ENCODE results near the gene PLEKHG4B. TPM values are rescaled to one million over a fixed set of nuclear protein-coding genes. Genes with fewer than 3 reads are reported as not detected.
"Not testable (repeated sequence)": the region's sequence is repeated elsewhere in the genome, so short reads cannot be mapped to it uniquely, and the experiment has no call there.

Gene PLEKHG4B
- total and polyA plus RNA-seq, 4 donors, result under 0.01 to 0.05 (median 0.01) TPM; not detected in 1

- TF ChIP-seq, protein P1, sequence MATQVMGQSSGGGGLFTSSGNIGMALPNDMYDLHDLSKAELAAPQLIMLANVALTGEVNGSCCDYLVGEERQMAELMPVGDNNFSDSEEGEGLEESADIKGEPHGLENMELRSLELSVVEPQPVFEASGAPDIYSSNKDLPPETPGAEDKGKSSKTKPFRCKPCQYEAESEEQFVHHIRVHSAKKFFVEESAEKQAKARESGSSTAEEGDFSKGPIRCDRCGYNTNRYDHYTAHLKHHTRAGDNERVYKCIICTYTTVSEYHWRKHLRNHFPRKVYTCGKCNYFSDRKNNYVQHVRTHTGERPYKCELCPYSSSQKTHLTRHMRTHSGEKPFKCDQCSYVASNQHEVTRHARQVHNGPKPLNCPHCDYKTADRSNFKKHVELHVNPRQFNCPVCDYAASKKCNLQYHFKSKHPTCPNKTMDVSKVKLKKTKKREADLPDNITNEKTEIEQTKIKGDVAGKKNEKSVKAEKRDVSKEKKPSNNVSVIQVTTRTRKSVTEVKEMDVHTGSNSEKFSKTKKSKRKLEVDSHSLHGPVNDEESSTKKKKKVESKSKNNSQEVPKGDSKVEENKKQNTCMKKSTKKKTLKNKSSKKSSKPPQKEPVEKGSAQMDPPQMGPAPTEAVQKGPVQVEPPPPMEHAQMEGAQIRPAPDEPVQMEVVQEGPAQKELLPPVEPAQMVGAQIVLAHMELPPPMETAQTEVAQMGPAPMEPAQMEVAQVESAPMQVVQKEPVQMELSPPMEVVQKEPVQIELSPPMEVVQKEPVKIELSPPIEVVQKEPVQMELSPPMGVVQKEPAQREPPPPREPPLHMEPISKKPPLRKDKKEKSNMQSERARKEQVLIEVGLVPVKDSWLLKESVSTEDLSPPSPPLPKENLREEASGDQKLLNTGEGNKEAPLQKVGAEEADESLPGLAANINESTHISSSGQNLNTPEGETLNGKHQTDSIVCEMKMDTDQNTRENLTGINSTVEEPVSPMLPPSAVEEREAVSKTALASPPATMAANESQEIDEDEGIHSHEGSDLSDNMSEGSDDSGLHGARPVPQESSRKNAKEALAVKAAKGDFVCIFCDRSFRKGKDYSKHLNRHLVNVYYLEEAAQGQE (IDR thresholded peaks at IDR 0.05), result no peak
- no peak for TF ChIP-seq HNF4A (conservative IDR thresholded peaks at IDR 0.05)
- no peak for TF ChIP-seq JUND (IDR thresholded peaks at IDR 0.05)
- TF ChIP-seq GABPA (IDR thresholded peaks at IDR 0.05 in 1 of 2, conservative IDR thresholded peaks at IDR 0.05 in 1 of 2), result no peak
- TF ChIP-seq ATF3 (IDR thresholded peaks at IDR 0.05), result no peak
- TF ChIP-seq NR2F2 (IDR thresholded peaks at IDR 0.05), result no peak
- no peak for TF ChIP-seq FOXA2 (IDR thresholded peaks at IDR 0.05)
- TF ChIP-seq RXRA (IDR thresholded peaks at IDR 0.05), result no peak
- no peak for TF ChIP-seq RAD21 (IDR thresholded peaks at IDR 0.05)
Observed at GRCh38 chr5:164244-164643, 72.3 kb downstream of the PLEKHG4B start (continued).

DNA sequence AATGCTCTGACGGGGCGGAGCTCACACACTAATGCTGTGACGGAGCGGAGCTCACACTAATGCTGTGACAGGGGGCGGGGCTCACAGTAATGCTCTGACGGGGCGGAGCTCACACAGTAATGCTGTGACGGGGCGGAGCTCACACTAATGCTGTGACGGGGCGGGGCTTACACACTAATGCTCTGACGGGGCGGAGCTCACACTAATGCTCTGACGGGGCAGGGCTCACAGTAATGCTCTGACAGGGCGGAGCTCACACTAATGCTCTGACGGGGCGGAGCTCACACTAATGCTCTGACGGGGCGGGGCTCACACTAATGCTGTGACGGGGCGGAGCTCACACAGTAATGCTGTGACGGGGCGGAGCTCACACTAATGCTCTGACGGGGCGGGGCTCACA, 72.8 kb downstream of the PLEKHG4B start:
- not testable (repeated sequence) for H3K9ac ChIP-seq (ENCODE audit: low read depth in 1 of 2, low read length in 2 of 2); H3K27ac ChIP-seq (ENCODE audit: low read depth in 1 of 2, low read length in 2 of 2); H3K27me3 ChIP-seq (ENCODE audit: control insufficient read depth in 4 of 4, insufficient read depth in 4 of 4, low read length in 3 of 4); H3K36me3 ChIP-seq (ENCODE audit: control insufficient read depth in 4 of 4, insufficient read depth in 3 of 4, low read depth in 1 of 4, low read length in 3 of 4); H3K9me3 ChIP-seq (ENCODE audit: control insufficient read depth in 4 of 4, low read length in 3 of 4); DNase-seq (ENCODE audit: low spot score); H3K4me1 ChIP-seq (ENCODE audit: control insufficient read depth in 4 of 4, insufficient read depth in 4 of 4, low read length in 3 of 4); H3K4me3 ChIP-seq (ENCODE audit: low read depth in 1 of 3, low read length in 3 of 3)
- WGBS, result 92% methylated on average over 25 of the region's 25 CpGs

- H3K36me3 ChIP-seq (ENCODE audit: control insufficient read depth in 4 of 4, insufficient read depth in 3 of 4, low read depth in 1 of 4, low read length in 3 of 4), result no peaks in the 10 kb centered on the region
- H3K27me3 ChIP-seq (ENCODE audit: control insufficient read depth in 4 of 4, insufficient read depth in 4 of 4, low read length in 3 of 4), result no peaks in the 10 kb centered on the region
- no peaks in the 10 kb centered on the region for H3K4me1 ChIP-seq (ENCODE audit: control insufficient read depth in 4 of 4, insufficient read depth in 4 of 4, low read length in 3 of 4)
- H3K9me3 ChIP-seq (ENCODE audit: control insufficient read depth in 4 of 4, low read length in 3 of 4), result no peaks in the 10 kb centered on the region
- WGBS, result 90% methylated on average over 27 of the region's 27 CpGs
- no peak for DNase-seq (ENCODE audit: low spot score)
- TF ChIP-seq NR2F2 (IDR thresholded peaks at IDR 0.05), result no peak
- no peak for TF ChIP-seq EGR1 (IDR thresholded peaks at IDR 0.05; ENCODE audit: low read depth in 2 of 2)
- TF ChIP-seq CTCF (IDR thresholded peaks at IDR 0.05; ENCODE audit: low read depth, low read length, missing input control), result no peak
- H3K4me3 ChIP-seq (ENCODE audit: low read depth in 1 of 3, low read length in 3 of 3), result no peak overlapping the region
- H3K27ac ChIP-seq (ENCODE audit: low read depth in 1 of 2, low read length in 2 of 2), result no peak overlapping the region
- no peak overlapping the region for H3K9ac ChIP-seq (ENCODE audit: low read depth in 1 of 2, low read length in 2 of 2)
Observed at GRCh38 chr5:166441-167372, 74.7 kb downstream of the PLEKHG4B start.
